OCI-LY3 (cell line): Measurements from ENCODE around the gene RNF208.

Experiments
- EZH2phosphoT487 ChIP-seq: fragments of 200-600 bp; shearing (Covaris generic); IDR thresholded peaks from 2 replicates; pipeline ENCODE4 v1.6.1; 2018; ENCODE audit warnings: antibody characterized with exemption, mixed run types, low read depth
- TF ChIP-seq, protein P1 (sequence below): fragments of 200-600, 300-600 bp; sonication (generic); IDR thresholded peaks from 2 replicates; pipeline ENCODE4 v1.5.1; 2014; ENCODE audit warnings: antibody characterized with exemption, low read length, low read depth

DNA sequence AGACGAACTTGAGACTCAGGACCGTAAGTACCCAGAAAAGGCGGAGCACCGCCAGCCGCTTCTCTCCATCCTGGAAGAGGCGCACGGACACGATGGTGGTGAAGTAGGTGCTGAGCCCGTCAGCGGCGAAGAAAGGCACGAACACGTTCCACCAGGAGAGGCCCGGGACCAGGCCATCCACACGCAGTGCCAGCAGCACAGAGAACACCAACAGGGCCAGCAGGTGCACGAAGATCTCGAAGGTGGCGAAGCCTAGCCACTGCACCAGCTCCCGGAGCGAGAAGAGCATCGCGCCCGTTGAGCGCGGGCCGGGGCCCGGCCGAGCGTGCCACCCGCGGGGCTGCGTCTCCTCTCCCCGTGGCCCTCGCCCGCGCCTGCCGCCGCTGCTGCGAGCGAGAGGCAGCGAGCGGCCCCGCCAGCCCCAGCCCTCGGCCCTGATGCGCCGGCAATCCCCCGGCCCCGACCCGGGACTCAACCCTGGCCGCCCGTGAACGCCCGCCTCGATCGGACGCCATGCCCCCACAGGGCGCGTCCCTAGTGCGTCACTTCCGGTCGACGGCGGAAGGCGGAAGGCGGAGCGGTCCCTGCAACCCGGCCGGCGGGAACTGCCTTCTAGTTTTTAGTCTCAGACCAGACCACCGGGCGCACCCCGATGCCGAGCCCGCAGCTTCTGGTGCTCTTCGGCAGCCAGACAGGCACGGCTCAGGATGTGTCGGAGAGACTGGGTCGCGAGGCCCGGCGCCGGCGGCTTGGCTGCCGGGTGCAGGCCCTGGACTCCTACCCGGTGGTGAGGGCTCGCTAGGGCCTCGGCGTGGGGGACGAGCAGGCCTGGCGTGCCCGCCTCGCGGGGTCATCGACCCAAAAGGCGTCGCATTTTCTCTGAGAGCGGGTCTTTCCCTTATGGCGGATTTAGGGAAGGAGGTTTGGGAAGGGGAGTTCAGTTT is 16.6 kb downstream of the RNF208 start, which contains the start of the genes NDOR1 and TMEM203:
- TF ChIP-seq, protein P1, sequence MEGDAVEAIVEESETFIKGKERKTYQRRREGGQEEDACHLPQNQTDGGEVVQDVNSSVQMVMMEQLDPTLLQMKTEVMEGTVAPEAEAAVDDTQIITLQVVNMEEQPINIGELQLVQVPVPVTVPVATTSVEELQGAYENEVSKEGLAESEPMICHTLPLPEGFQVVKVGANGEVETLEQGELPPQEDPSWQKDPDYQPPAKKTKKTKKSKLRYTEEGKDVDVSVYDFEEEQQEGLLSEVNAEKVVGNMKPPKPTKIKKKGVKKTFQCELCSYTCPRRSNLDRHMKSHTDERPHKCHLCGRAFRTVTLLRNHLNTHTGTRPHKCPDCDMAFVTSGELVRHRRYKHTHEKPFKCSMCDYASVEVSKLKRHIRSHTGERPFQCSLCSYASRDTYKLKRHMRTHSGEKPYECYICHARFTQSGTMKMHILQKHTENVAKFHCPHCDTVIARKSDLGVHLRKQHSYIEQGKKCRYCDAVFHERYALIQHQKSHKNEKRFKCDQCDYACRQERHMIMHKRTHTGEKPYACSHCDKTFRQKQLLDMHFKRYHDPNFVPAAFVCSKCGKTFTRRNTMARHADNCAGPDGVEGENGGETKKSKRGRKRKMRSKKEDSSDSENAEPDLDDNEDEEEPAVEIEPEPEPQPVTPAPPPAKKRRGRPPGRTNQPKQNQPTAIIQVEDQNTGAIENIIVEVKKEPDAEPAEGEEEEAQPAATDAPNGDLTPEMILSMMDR: no peak
- no peak for TF ChIP-seq EZH2phosphoT487
